HG03460 (cell line): ENCODE measurements around the gene RASGRP4.
A peak's percentile ranks its signal among the peaks of the same experiment; 100 is the strongest.

ENCODE experiments used
- ATAC-seq: cut with Tn5 transposase; IDR thresholded peaks from one replicate; pipeline ENCODE4 v1.9.1; 2021; ENCODE audit not compliant: unreplicated experiment

The RASGRP4 gene

GRCh38 chr19:38391911-38392464 lies 34.0 kb downstream of the RASGRP4 start:
- no peak for ATAC-seq

GRCh38 chr19:38389957-38390924 lies 35.8 kb downstream of the RASGRP4 start:
- no peak for ATAC-seq

- no peak for ATAC-seq
Measured at GRCh38 chr19:38389101-38389925, 36.7 kb downstream of the RASGRP4 start.

GRCh38 chr19:38388349-38389100 lies 37.5 kb downstream of the RASGRP4 start, which contains the start of gene SPRED3:
Gene SPRED3 (plus strand): TSS chr19:38388697. CDS start chr19:38390303, 1,606 bp downstream.
- no peak for ATAC-seq

GRCh38 chr19:38387550-38388348 lies 38.3 kb downstream of the RASGRP4 start, which contains the start of gene GGN:
Gene GGN (minus strand): TSS chr19:38388034. CDS start chr19:38387261, 773 bp downstream.
- peak; percentile 51 for ATAC-seq

GRCh38 chr19:38386971-38387549 lies 39.0 kb downstream of the RASGRP4 start:
- ATAC-seq, result no peak

GRCh38 chr19:38386300-38386970 lies 39.6 kb downstream of the RASGRP4 start:
- ATAC-seq, result no peak

GRCh38 chr19:38385804-38386257 lies 40.2 kb downstream of the RASGRP4 start:
- ATAC-seq, result no peak

GRCh38 chr19:38385057-38385803 lies 40.8 kb downstream of the RASGRP4 start:
- ATAC-seq, result no peak

GRCh38 chr19:38384209-38385027 lies 41.6 kb downstream of the RASGRP4 start:
- no peak for ATAC-seq

GRCh38 chr19:38383743-38384142 lies 42.3 kb downstream of the RASGRP4 start:
- ATAC-seq, result no peak

- ATAC-seq, result no peak
Measured at GRCh38 chr19:38383184-38383583, 42.8 kb downstream of the RASGRP4 start.

GRCh38 chr19:38381138-38381537 lies 44.9 kb downstream of the RASGRP4 start:
- no peak for ATAC-seq

- no peak for ATAC-seq
Measured at GRCh38 chr19:38378866-38379265, 47.2 kb downstream of the RASGRP4 start.

- no peak for ATAC-seq
Measured at GRCh38 chr19:38377052-38377451, 49.0 kb downstream of the RASGRP4 start.

- no peak for ATAC-seq
Measured at GRCh38 chr19:38376576-38376975, 49.4 kb downstream of the RASGRP4 start.

GRCh38 chr19:38375748-38376147 lies 50.3 kb downstream of the RASGRP4 start:
- ATAC-seq, result no peak
